MM.1S (cell line): Measurements from ENCODE around the gene TATDN2.

Source experiments
- DNase-seq: peaks from one replicate; pipeline ENCODE4 v3.0.0-alpha.2; 2015
- H2AFZ ChIP-seq: fragments of 300-600 bp; sonication (generic); 2 replicates; pipeline ENCODE4 v1.6.0; 2016; ENCODE audit warnings: antibody characterized with exemption, low read length
- H3F3A ChIP-seq: fragments of 300-600 bp; sonication (generic); 2 replicates; pipeline ENCODE4 v1.6.1; 2016; ENCODE audit warnings: mild to moderate bottlenecking, antibody characterized with exemption, low read length, moderate library complexity, mixed read lengths; ENCODE audit not compliant: insufficient read depth
- H3K27ac ChIP-seq: fragments of 300-600 bp; sonication (generic); 2 replicates; pipeline ENCODE4 v1.5.1; 2016; ENCODE audit warnings: mild to moderate bottlenecking, low read length
- H3K27me3 ChIP-seq: fragments of 300-600 bp; sonication (generic); replicated peaks from 2 replicates; pipeline ENCODE4 v1.6.0; 2016; ENCODE audit warnings: low read length; ENCODE audit not compliant: insufficient read depth
- H3K36me3 ChIP-seq: fragments of 300-600 bp; sonication (generic); replicated peaks from 2 replicates; pipeline ENCODE4 v1.6.1; 2016; ENCODE audit warnings: mild to moderate bottlenecking, low read length, mixed read lengths; ENCODE audit not compliant: insufficient read depth
- H3K4me1 ChIP-seq: fragments of 300-600 bp; sonication (generic); 2 replicates; pipeline ENCODE4 v1.6.1; 2016; ENCODE audit warnings: low read length, mixed read lengths
- H3K4me2 ChIP-seq: fragments of 300-600 bp; sonication (generic); 2 replicates; pipeline ENCODE4 v1.6.0; 2016; ENCODE audit warnings: low read depth, low read length
- H3K4me3 ChIP-seq: fragments of 300-600 bp; sonication (generic); 2 replicates; pipeline ENCODE4 v1.5.1; 2016; ENCODE audit warnings: low read length, mixed read lengths
- H3K79me2 ChIP-seq: fragments of 300-600 bp; sonication (generic); 2 replicates; pipeline ENCODE4 v1.6.1; 2016; ENCODE audit warnings: mixed run types, low read length, mixed read lengths
- H3K9ac ChIP-seq: fragments of 300-600 bp; sonication (generic); 2 replicates; pipeline ENCODE4 v1.6.1; 2016; ENCODE audit warnings: low read length, mixed read lengths
- H3K9me2 ChIP-seq: fragments of 300-600 bp; sonication (generic); replicated peaks from 2 replicates; pipeline ENCODE4 v1.6.1; 2016; ENCODE audit warnings: mild to moderate bottlenecking, low read length, mixed read lengths; ENCODE audit not compliant: insufficient read depth
- H3K9me3 ChIP-seq: fragments of 300-600 bp; sonication (generic); replicated peaks from 2 replicates; pipeline ENCODE4 v1.6.1; 2016; ENCODE audit warnings: mild to moderate bottlenecking, low read length, mixed read lengths; ENCODE audit not compliant: insufficient read depth
- H4K20me1 ChIP-seq: fragments of 300-600 bp; sonication (generic); 2 replicates; pipeline ENCODE4 v1.6.1; 2016; ENCODE audit warnings: mild to moderate bottlenecking, low read length, moderate library complexity, mixed read lengths; ENCODE audit not compliant: insufficient read depth
- CTCF ChIP-seq: fragments of 300-600 bp; sonication (generic); IDR thresholded peaks from 2 replicates; pipeline ENCODE4 v1.5.1; 2016; ENCODE audit warnings: antibody characterized with exemption, low read length, mixed read lengths
- EZH2 ChIP-seq: fragments of 300-600 bp; sonication (generic); optimal IDR thresholded peaks from 2 replicates; pipeline ENCODE3; 2017; ENCODE audit warnings: low read depth, mild to moderate bottlenecking, antibody characterized with exemption, low read length, mixed read lengths
- EZH2phosphoT487 ChIP-seq: fragments of 300-600 bp; sonication (generic); IDR thresholded peaks from 2 replicates; pipeline ENCODE4 v1.6.1; 2018; ENCODE audit warnings: antibody characterized with exemption, low read length

Gene TATDN2

GRCh38 chr3:10226293-10226692, 22.0 kb upstream of the TATDN2 start:
- no peak overlapping the region for H3K4me3 ChIP-seq
- no peak for DNase-seq
- 0 out of 2 replicates have a peak overlapping the region, but pooled peaks have one; percentile 4 for H2AFZ ChIP-seq
- H3F3A ChIP-seq: peaks cover 32% of the 10 kb centered on the region
- H3K9me2 ChIP-seq: no peaks in the 10 kb centered on the region
- no peaks in the 10 kb centered on the region for H3K9me3 ChIP-seq
- H3K27me3 ChIP-seq: no peaks in the 10 kb centered on the region
- H3K79me2 ChIP-seq: no peaks in the 10 kb centered on the region
- no peaks in the 10 kb centered on the region for H4K20me1 ChIP-seq
- no peak overlapping the region for H3K9ac ChIP-seq
- peak overlapping the region; percentile 13; the same call in 1 of the 2 replicates for H3K27ac ChIP-seq
- H3K36me3 ChIP-seq: no peaks in the 10 kb centered on the region
- TF ChIP-seq CTCF: no peak
- TF ChIP-seq EZH2phosphoT487: no peak
- no peak for TF ChIP-seq EZH2
- H3K4me2 ChIP-seq: peak overlapping the region; percentile 13; the same call in 1 of the 2 replicates
- H3K4me1 ChIP-seq: peaks cover 34% of the 10 kb centered on the region

DNA sequence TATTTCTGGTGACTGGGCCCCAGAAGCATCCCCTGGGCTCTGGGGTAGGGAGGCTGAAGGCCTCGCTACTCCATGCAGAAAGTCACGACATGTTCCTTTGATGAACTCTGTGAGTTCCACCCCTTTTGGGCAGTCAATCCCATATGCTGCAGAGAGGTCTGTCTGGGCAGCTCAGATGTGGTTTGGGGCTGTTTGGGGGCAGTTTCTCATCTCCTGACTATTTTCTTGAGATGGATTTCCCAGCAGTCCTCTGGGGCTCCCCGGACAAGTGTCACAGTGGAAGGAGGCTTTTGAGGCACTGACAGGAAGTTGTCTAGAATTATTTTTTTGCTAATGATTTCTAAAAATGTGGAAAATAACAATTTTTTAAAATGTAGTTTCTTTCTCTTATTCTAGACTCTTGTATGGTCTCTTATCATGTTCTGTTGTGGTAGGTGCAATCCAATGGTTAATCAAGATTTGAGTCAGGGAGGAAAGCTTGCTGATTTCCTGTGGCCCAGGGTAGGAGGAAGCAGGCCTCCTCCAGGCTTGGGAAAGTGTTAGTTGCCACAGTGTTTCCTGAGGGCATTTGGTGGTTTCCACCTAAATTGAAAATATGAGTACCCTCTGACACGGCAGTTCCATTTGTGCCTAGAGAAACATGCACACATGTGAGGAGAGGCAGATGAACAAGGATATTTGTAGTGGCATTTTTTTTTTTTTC, 19.9 kb upstream of the TATDN2 start:
- Histone ChIP-seq H3K9me2 (no peaks in the 10 kb centered on the region), H3F3A (peaks cover 13% of the 10 kb centered on the region), H3K9ac (no peak overlapping the region), H4K20me1 (no peaks in the 10 kb centered on the region), H2AFZ (no peak overlapping the region), H3K79me2 (no peaks in the 10 kb centered on the region), H3K27ac (no peak overlapping the region), H3K4me1 (peaks cover 14% of the 10 kb centered on the region), H3K9me3 (no peaks in the 10 kb centered on the region), H3K4me3 (no peak overlapping the region), H3K4me2 (no peak overlapping the region), H3K36me3 (no peaks in the 10 kb centered on the region), H3K27me3 (no peaks in the 10 kb centered on the region)
- no peak for TF ChIP-seq EZH2
- TF ChIP-seq EZH2phosphoT487: no peak
- no peak for TF ChIP-seq CTCF
- no peak for DNase-seq

- H3K27ac ChIP-seq: no peak overlapping the region
- no peaks in the 10 kb centered on the region for H3K27me3 ChIP-seq
- no peak overlapping the region for H3K4me3 ChIP-seq
- no peak for DNase-seq
- peaks cover 3% of the 10 kb centered on the region; the same call in 1 of the 2 replicates for H3F3A ChIP-seq
- H3K79me2 ChIP-seq: no peaks in the 10 kb centered on the region
- peaks cover 8% of the 10 kb centered on the region for H3K4me1 ChIP-seq
- no peak for TF ChIP-seq EZH2phosphoT487
- no peak overlapping the region for H2AFZ ChIP-seq
- H3K9me2 ChIP-seq: no peaks in the 10 kb centered on the region
- H3K9ac ChIP-seq: no peak overlapping the region
- H4K20me1 ChIP-seq: no peaks in the 10 kb centered on the region
- no peaks in the 10 kb centered on the region for H3K9me3 ChIP-seq
- H3K36me3 ChIP-seq: no peaks in the 10 kb centered on the region
- H3K4me2 ChIP-seq: no peak overlapping the region
Observed at GRCh38 chr3:10229576-10229975, 18.7 kb upstream of the TATDN2 start.

DNA sequence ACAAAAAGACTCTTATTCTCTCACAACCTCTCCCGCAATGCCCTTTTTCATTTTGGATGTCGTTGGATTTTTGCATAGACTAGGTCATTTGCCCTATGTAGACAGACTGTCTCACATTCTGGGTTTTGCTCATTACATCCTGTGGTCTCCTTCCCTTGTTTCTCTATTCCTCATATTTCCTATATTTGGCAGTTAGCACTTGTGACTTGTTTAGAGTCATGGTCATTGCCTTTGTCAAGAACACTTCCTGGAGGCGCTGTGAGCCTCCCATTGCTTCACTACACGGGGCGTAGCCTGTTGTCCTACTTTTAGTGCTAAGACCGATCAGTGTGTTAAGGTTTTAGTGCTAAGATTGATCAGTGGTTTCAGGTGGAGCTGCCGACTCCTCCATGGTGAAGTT, 16.1 kb upstream of the TATDN2 start:
- Histone ChIP-seq H3K9me2 (no peaks in the 10 kb centered on the region), H3K79me2 (no peaks in the 10 kb centered on the region)

More for the DNA sequence above, 16.1 kb upstream of the TATDN2 start:
- H2AFZ ChIP-seq: no peak overlapping the region
- no peak overlapping the region for H3K4me2 ChIP-seq
- H3K9me3 ChIP-seq: no peaks in the 10 kb centered on the region
- H3F3A ChIP-seq: no peaks in the 10 kb centered on the region
- H3K27ac ChIP-seq: no peak overlapping the region
- no peaks in the 10 kb centered on the region for H3K27me3 ChIP-seq
- no peak for TF ChIP-seq CTCF
- no peaks in the 10 kb centered on the region for H3K36me3 ChIP-seq
- no peaks in the 10 kb centered on the region for H4K20me1 ChIP-seq
- H3K4me3 ChIP-seq: no peak overlapping the region
- no peak overlapping the region for H3K9ac ChIP-seq
- no peaks in the 10 kb centered on the region for H3K4me1 ChIP-seq
- DNase-seq: no peak
